Measurements from ENCODE around the gene GPC5. TPM values are rescaled to one million over a fixed set of nuclear protein-coding genes. Genes with fewer than 3 reads are reported as not detected.

The GPC5 gene
- polyA plus RNA-seq, 2 of the 4 experiments (the other 2 are of a cell fraction) = not detected

GRCh38 chr13:92572190-92572589 is 1173.8 kb downstream of the GPC5 start (continued):
- no peak for TF ChIP-seq GATA3 (IDR thresholded peaks at IDR 0.05; ENCODE audit: borderline replicate concordance)
- no peak for TF ChIP-seq JUNB (IDR thresholded peaks at IDR 0.05)

- no peak for FAIRE-seq
- CTCF ChIA-PET = no interaction called here
- H3K4me1 ChIP-seq = no peaks in the 10 kb centered on the region
- H3K4me2 ChIP-seq = no peak overlapping the region
- TF ChIP-seq TFCP2L1 (CRISPR knock-in tag; IDR thresholded peaks at IDR 0.05) (no peak), ZC3H11A (IDR thresholded peaks at IDR 0.05) (no peak), RAD21 (conservative IDR thresholded peaks at IDR 0.05 in 1 of 2, IDR thresholded peaks at IDR 0.05 in 1 of 2) (peak in 1 of 2 experiments; percentile 26; a peak in 1 of 5 replicates), HOXA7 (CRISPR knock-in tag; IDR thresholded peaks at IDR 0.05) (no peak), FOSL2 (IDR thresholded peaks at IDR 0.05) (no peak), FOSL2 (CRISPR knock-in tag; IDR thresholded peaks at IDR 0.05) (no peak), JUNB (IDR thresholded peaks at IDR 0.05) (no peak), HOXB5 (CRISPR knock-in tag; IDR thresholded peaks at IDR 0.05) (no peak), NR3C1 (IDR thresholded peaks at IDR 0.05) (no peak), MAFK (IDR thresholded peaks at IDR 0.05; ENCODE audit: partially characterized antibody) (no peak)
- no peak overlapping the region for H3K27ac ChIP-seq
- H3K4me3 ChIP-seq = no peak overlapping the region
- no peaks in the 10 kb centered on the region for H3K9me3 ChIP-seq
- DNase-seq (ENCODE audit: low read depth in 1 of 2, low spot score in 1 of 2) = peak; percentile 0 to 12
- ATAC-seq = no peak
- POLR2A ChIA-PET = no interaction called here
- WGBS (ENCODE audit: missing lambda C conversion rate) = 37% methylated on average over 9 of the region's 10 CpGs
Measured at GRCh38 chr13:92573467-92574057, 1175.1 kb downstream of the GPC5 start.

- no peak for TF ChIP-seq RARB (CRISPR knock-in tag; IDR thresholded peaks at IDR 0.05)
- no peak for ATAC-seq
- no peak overlapping the region for H3K27ac ChIP-seq
- CTCF ChIA-PET = no interaction called here
- H3K9me3 ChIP-seq = no peaks in the 10 kb centered on the region
- H3K4me1 ChIP-seq = no peaks in the 10 kb centered on the region
- WGBS (ENCODE audit: missing lambda C conversion rate) = 25% methylated on average over 1 of the region's 1 CpG
- POLR2A ChIA-PET = no interaction called here
- DNase-seq (ENCODE audit: low read depth in 1 of 2, low spot score in 1 of 2) = no peak
- H3K4me3 ChIP-seq = no peak overlapping the region
- no peak overlapping the region for H3K4me2 ChIP-seq
- FAIRE-seq = no peak
Measured at GRCh38 chr13:92574499-92574898, 1176.1 kb downstream of the GPC5 start.

- no peak overlapping the region for H3K4me2 ChIP-seq
- DNase-seq (ENCODE audit: low read depth in 1 of 2, low spot score in 1 of 2) (no peak), FAIRE-seq (no peak), ATAC-seq (no peak)
- no peaks in the 10 kb centered on the region for H3K4me1 ChIP-seq
- H3K4me3 ChIP-seq = no peak overlapping the region
- TF ChIP-seq CEBPB (IDR thresholded peaks at IDR 0.05) (no peak), TFCP2L1 (CRISPR knock-in tag; IDR thresholded peaks at IDR 0.05) (no peak), HDAC2 (IDR thresholded peaks at IDR 0.05) (no peak), BHLHE40 (IDR thresholded peaks at IDR 0.05; ENCODE audit: low read depth, low read length) (no peak), POLR2AphosphoS2 (conservative IDR thresholded peaks at IDR 0.05; ENCODE audit: low read length) (no peak), CBX2 (IDR thresholded peaks at IDR 0.05; ENCODE audit: borderline replicate concordance, low read depth) (no peak), ESRRA (IDR thresholded peaks at IDR 0.05; ENCODE audit: borderline replicate concordance, low read length) (no peak), EHF (CRISPR knock-in tag; IDR thresholded peaks at IDR 0.05) (no peak), RFX5 (IDR thresholded peaks at IDR 0.05) (no peak), CHD2 (IDR thresholded peaks at IDR 0.05; ENCODE audit: low read length, partially characterized antibody) (no peak), MAX (IDR thresholded peaks at IDR 0.05) (no peak), RCOR1 (IDR thresholded peaks at IDR 0.05; ENCODE audit: low read depth, low read length) (no peak), FOSB (CRISPR knock-in tag; IDR thresholded peaks at IDR 0.05) (no peak), PBX3 (IDR thresholded peaks at IDR 0.05) (no peak), ZNF302 (CRISPR knock-in tag; IDR thresholded peaks at IDR 0.05) (no peak), BCL3 (IDR thresholded peaks at IDR 0.05) (no peak), NFE2L2 (conservative IDR thresholded peaks at IDR 0.05; ENCODE audit: low read length) (no peak), CTCF (IDR thresholded peaks at IDR 0.05) (no peak)
- 16% methylated on average over 2 of the region's 2 CpGs for WGBS (ENCODE audit: missing lambda C conversion rate)
- H3K27ac ChIP-seq = no peak overlapping the region
- CTCF ChIA-PET = no interaction called here
- POLR2A ChIA-PET = no interaction called here
- no peaks in the 10 kb centered on the region for H3K9me3 ChIP-seq
Measured at GRCh38 chr13:92575777-92576176, 1177.4 kb downstream of the GPC5 start.

All from A549 (cell line).